HG02852 (cell line): ENCODE measurements around the gene H19.

ENCODE experiments used
- ATAC-seq: cut with Tn5 transposase; IDR thresholded peaks from one replicate; pipeline ENCODE4 v1.9.1; 2021; ENCODE audit warnings: mild to moderate bottlenecking, moderate library complexity; ENCODE audit not compliant: unreplicated experiment

The H19 gene

DNA sequence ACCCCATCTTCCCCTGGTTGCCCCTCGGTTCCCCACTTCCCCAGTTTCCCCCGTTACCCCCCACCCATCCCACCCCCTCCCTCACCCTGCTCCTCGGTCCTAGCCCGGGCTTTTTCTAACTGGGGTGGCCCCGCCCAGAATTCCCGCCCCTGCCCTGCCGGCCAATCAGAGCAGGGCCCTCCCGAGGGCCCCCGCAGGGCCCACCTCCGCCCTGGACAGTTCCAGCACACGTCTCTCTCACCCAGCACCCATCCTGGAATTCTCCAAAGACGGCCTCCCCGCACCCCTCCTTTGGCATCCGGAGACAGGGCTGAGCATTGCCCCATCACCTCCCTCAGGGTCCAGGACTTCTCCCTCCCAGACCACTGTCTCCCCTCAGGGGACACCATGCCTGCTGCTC is at the start of gene H19:
H19 (minus strand) TSS at position 88 of the 400 bp plus-strand sequence.
- no peak for ATAC-seq

DNA sequence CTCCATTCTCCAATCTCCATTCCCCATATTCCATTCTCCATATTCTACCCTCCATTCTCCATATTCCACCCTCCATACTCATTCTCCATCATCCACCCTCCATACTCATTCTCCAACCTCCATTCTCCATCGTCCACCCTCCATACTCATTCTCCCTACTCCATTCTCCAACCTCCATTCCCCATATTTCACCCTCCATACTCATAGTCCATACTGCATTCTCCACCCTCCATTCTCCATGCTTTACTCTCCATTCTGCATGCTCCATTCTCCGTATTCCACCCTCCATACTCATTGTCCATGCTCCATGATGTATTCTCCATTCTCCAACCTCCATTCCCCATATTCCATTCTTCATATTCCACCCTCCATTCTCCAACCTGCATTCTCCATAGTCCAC is 44.3 kb upstream of the H19 start:
- no peak for ATAC-seq

DNA sequence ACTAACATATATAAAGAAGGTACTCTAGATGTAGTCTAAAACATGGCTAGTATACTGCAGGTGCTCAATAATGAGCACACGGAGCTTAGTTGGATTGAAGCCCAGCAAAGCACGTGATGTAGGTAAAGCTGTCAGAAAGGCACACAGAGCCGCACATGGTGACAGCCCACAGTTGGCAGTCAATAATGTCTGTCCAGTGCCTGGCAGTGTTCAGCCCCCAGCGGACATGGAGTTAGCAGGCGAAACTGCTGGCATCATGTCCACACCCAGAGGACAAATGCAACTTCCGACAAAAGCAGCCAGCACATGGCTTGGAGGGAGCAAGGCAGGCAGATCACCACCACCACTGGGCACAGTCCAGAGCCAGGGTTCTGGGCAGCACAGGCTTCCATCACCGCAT is 43.5 kb upstream of the H19 start:
- ATAC-seq: no peak

DNA sequence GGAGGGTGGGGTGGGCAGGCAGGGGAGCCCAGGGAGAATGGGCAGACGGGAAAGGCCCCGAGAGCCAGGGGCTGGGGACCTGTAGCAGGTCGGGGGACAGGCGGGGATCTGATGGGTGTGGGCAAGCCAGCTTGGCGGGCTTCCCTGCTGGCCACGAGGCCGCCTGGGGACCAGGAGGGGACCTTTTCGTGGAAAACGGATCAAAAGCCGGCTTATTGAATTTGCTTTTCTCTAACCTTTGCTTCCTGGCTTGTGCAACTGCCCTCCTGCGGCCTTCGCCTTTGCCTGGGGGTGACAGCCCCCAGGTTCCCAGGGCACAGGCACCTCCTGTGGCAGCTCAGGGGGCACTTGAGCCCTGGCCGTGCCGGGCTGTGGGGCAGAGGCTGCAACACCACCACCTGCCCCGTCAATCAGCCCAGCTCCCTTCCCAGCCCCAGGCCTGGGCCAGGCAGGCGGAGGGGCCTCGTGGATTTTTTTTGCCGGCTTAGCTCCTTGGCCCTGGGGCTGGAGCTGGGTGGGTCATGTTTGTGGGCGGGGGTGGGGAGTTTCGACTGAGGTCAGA is 41.6 kb upstream of the H19 start:
- ATAC-seq: no peak

DNA sequence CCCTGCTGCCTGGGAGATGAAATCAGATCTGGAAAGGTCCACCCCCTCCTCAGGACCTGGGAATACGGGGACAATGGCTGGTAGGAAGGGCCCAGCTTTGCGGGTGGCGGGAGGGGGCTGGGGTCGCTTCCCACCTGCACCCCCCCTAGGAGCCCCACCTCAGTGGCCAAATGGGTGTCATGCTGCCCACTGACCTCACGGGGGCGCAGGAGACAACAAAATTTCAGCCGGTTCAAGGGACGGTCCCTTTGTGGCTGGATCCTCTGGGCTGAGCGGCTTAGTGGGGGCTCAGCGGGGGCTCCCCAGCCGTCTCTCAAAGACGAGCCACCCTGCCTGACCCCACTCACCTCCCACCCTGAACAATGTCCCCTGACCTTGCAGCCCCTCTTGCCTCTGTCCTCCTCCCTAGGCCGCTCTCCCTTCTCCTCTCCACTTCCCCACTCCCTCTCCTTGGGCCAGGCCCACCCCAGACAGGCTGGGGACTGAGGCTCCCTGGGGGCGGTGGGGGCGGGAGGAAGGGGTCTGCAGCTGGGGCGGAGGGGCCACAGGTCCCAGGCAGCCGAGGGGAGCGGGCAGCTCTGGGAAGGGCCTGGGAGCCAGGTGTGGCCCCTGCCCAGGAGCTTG is 39.3 kb upstream of the H19 start:
- ATAC-seq: no peak

DNA sequence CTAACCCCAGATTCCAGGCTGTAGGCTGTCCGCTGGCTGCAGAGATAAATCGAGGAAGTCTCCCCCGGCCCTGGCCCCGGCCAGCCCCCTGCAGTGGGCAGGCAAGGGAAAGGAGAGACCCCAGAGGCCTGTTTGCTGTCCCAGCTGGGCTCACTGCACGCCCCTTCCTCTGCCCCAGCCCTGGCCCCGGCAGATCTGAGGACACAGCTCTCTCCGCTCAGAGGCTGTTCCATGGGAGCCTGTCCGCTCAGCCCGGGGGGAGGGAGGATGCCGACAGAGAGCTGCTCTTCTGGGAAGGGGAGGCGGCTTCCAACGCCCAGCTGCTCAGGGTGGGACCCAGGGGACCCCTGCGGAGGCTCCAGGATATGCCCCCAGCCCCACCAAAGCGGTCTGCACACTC is 37.7 kb upstream of the H19 start:
- ATAC-seq: no peak

DNA sequence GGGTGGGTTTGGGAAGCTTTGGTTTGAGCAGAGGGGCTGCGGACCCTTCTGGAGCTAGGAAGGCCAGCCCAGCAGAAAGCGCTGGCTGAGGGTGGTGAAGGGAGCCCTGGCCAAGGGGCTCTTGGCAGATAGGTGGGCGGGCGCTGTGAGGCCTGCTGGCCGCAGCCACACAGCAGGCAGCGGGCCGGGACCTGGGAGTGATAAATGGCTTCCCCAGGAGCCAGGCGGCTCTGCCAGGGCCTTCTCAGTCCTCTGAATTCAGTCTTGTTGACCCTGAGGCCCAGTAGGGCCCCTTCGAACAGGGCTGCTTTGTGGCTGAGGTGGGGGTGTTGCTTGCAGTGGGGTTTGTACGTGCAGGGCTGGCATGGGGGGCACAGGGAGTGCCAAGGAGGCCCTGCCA is 33.4 kb upstream of the H19 start:
- ATAC-seq: no peak

DNA sequence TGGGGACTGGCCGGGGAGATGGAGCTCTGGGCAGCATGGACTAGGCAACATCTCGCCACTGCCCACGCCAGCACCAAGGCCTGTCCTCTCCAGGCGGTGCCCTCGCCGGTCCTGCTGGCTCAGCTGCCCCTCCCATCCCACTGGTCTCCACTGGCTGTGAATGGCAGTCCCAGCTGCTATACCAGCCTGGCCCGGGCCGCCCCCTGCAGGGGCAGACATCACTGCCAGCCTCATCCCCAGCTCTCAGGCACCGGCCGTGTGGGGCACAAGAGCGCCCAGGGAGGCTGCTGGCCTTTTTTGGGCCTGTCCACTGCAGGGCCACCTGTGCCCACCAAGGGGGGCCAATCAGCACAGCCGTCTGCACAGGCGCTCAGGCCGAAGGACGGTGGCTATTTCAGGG is 30.1 kb upstream of the H19 start:
- no peak for ATAC-seq

DNA sequence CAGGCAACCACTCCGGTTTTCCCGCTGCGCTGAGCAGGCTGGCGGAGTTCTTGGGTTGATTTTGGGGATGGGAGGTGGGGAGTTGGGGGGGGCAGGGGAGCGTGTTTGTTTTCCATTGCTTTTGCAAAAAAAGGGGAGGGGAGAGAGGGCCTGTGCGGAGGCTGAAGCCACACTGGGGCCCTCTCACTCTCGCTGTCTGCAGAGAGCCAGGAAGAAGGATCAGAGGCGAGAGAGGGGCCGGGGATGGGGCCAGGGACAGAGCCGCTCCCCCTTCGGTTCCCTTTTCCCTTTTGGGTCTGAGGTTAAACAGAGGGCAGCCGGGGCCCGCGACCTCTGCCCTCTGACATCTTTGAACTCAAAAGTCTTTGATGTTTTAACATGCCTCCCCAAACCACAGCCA is 17.4 kb upstream of the H19 start:
- ATAC-seq: no peak

DNA sequence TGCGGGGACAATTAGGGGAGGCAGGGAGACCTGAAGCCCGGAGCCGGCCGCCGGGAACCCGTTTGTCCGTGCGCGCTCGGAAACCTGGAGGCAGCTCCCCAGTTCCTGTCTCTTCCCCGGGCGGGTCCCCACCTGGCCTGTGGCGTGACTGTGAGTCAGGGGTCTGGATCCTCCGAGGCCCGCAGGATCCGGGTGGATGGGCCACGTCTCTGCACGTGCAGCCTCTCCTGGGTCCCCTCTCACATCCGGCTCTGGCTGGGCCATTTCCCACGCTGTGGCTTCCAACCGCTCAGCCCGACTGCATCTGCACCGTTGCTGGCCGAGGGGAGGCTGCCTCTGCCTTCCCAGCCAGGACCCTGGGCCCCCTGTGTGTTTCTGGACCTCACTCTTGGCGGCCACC is 14.8 kb upstream of the H19 start:
- no peak for ATAC-seq

DNA sequence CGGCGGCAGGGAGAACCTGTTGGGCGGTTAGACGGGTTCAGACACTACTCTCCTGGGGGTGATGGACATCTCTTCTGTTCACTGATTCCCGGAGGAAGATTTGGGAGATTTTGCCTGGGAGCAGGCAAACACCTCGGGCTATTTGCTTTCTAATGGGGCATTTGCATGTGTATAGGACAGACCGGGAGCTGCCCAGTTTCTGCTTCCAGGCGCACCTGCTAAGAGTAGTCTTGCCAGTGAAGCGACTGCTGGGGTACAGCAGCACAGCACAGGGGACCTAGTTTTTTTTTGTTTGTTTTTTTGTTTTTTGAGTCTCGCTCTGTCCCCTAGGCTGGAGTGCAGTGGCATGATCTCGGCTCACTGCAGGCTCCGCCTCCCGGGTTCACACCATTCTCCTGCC is 6.8 kb upstream of the H19 start:
- ATAC-seq: no peak

DNA sequence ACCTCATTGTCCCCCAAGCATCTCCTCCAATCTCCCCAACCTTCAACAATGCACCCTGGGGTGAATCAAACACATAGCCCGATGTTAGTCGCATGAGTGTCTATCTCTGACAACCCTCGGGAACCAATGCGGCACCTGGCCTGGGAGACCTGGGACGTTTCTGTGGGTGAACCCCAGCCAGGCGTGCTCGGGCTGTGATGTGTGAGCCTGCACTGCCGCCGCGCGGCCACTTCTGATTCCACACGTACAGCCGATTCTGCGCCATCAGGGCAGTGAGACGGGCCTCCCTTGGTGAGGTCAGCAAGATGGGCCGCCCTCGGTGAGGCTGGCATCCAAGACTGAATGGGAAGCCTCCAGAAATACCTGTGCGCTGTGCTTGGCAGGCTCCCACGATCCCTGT is 5.2 kb upstream of the H19 start:
- ATAC-seq: no peak

DNA sequence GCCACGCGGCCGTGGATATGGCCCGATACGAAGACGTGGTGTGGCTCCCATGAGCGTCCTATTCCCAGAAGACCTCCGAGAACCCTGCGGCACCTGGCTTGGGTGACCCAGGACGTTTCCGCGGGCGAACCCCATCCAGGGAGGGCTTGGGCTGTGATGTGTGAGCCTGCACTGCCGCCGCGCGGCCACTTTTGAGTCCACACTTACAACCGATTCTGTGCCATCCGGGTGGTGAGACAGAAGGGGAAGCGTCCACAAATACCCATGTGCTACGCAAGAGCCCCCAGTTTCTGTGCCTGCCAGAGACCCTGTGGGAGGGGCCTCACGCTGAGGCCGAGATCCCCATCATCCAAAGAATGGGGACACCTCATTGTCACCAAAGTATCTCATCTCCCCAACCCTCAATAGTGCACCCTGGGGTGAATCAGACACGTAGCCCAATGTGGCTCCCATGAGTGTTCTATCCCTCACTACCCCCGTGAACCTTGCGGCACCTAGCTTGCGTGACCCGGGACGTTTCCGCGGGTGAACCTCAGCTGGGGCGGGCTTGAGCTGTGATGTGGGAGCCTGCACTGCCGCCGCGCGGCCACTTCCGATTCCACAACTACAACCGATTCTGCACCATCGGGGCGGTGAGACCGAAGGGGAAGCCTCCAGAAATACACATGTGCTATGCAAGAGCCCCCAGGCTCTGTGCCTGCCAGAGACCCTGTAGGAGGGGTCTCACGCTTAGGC is 4.6 kb upstream of the H19 start:
- ATAC-seq: no peak

DNA sequence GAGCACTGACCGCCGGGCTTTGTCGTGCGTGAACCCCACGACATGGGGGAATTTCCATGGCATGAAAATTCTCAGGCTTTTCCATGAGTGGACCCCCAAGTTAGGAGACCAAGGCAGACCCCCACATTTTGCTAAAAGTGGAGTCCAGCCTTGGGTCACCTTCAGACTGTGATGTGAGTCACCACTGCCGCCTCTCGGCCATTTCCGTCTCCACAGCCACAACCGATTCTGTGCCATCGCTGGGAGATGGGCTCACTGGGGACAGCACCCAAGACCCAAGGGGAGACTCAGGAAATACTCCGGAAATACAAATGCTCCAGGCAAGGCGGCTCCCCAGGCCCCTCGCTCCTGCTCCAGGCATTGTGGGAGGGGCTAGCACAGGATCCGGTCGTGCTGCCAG is 1.2 kb upstream of the H19 start:
- no peak for ATAC-seq

DNA sequence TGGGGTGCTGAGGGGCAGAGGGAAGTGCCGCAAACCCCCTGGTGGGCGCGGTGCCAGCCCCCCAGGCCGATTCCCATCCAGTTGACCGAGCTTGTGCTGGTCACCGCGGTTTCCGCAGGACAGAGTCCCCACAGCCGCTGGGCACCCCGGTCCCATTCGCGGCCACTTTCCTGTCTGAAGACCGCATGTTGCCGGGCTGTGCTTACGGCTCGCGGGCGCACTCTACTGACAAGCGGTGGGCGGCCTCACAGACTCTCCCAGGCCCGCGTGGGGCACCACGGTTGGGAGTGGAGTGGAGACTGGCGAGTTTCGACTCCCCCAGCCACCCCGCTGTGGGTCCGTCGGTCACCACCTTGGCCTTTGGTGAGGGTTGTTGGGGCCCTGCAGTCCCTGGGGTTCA is 648 bp upstream of the H19 start:
- ATAC-seq: no peak

DNA sequence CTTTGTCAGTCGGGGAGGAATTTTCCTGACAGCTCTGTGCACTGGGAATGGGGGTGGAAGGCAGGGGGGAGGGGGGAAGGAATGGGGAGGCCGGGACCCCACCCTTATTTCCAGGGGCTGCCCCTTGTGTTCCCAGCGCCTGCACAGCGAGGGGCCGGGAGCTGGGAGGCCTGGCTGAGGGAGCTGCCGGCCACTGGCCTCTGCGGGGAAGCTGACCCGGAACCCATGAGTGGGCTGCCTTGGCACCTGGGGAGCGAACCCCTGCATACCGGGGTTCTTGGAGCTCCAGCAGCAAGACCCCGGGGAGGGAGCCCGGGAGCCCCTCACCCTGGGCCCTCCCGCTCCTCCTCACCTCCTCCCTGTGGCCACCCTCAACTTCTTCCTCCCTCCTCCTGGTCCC is 3.5 kb downstream of the H19 start:
- no peak for ATAC-seq

DNA sequence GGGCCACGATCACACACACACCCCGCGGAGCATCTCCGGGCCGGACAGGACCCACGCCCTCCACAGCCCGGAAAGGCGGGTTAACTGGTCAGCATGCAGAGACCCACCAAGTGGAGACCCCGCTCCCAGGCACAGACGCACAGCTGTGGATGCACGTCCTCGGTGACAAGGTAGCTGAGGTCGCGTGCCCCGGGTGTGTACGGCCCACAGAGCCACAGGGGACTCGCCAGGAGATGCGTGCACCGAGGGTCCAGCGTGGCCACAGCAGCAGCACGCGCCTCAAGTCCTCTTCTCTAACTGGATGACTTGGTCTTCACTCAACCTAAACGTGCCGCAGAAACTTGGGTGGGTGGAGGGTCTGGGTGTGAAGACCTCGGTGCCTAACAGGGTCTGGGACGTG is 5.5 kb downstream of the H19 start:
- no peak for ATAC-seq

DNA sequence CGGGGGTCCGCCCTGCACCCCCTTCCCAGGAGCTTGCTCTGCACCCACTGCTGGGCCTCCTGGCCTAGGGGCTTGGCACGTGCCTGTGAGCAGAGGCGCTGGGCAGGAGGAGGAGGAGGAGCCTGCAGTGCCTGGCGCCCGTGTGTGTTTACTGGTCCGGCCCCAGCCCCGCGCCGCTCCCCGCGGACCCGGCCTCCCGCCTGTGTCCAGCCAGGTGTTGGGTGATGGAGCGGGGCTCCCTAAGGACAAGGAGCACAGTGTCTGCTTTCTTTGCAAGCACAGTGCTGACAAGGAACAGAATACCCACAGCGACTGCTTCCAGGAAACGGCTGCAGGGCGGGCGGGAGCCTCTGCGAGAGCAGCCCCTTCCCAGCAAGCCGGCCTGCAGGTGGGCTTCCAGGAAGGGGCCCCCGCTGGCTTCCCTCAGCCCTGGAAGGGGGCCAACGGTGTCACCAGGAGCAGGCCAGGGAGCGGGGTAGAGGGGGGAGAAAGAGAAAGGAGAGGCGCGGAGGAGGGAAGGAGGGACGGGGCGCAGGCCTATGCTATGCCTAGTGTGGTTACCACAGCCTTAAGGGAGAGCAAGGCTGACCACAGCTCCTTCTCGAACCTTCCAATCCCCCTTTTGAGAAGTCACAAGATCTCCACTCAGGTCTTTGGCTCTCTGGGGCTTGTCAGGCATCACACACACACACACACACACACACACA is 6.6 kb downstream of the H19 start:
- no peak for ATAC-seq

DNA sequence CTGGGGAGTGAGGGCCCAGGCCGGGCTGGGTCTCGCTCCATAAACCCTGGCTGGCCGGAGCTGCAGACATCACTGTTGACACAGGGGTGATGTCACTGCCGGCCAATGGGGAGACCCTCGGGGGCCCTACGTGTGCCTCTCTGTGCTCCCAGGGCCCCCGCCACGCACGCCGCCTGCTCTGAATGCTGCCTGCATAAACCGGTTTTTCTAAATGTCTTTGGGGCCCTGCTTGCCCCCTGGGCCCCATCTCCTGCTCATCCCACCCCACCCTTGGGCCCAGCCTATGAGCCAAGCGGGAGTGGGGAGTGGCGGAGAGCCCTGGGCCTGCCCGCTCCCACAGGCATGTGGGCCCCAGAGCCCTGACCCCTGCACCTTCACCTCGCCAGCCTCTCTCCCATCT is 7.7 kb downstream of the H19 start:
- ATAC-seq: no peak

DNA sequence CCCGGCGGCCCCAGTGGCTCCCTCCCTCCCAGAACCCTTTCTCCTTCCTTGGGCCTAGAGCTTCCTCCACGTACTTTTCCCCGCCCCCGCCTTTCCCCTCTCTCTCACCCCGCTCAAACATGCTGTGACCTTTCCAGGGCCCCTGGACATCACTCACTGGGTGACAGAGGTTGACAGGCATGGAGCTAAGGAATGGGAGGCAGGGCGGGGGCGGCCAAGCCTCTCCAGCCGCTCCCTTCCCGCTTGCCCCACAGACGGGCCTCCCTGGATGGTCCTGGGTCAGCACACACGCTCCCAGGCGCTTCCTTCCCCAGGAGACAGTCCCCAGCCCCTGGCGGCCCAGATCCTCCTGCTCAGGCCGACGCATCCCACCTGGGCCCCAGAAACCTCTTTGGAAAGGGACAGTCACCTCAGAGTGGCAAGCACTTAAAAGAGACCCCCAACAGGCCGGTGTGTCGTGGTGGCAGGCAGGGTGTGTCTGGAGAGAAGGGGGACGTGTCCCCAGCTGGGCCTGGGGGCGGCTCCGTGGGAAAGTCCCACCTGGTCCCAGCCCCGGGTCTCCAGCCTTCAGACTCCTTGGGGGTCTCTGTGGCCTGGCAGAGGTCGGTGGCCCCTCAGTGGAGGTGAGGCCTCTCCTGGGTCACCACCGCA is 8.8 kb downstream of the H19 start:
- no peak for ATAC-seq

DNA sequence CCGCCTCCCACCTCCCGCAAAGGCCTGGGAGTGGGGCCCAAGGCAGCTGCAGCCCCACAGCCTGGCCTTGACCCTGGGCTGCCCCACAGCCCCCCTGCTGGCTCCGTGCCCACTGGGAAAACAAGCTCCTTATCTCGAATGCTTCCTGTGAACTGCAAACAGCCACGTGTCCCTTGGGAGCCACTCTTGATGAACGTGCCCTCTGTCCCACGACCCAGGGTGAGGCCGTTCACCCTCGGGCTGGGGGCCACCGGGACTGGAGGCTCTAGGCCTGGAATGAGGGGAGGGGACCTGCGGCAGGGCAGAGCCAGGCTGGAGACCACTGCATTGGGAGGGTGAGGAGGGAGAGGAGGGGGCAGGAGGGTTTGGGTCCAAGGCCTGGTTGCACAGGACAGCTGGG is 9.5 kb downstream of the H19 start:
- ATAC-seq: no peak

DNA sequence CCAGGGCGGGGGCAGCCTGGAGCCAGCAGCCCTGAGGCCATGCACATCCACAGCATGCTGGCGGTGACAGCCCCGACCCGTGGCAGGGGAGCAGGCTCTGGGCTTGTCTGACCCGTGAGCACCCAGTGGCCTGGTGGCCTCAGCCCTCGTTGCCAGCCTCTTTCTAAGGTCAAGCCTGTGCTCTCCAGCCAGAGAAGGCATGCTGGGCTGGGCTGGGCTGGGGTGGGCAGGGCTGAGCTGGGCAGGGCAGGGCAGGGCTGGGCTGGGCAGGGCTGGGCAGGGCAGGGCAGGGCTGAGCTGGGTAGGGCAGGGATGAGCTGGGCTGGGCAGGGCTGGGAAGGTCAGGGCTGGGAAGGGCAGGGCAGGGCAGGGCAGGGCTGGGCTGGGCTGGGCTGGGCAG is 10.6 kb downstream of the H19 start:
- ATAC-seq: no peak
